Stimulated activated naive CD8-positive, alpha-beta T cell treated with anti-CD3 and anti-CD28 coated beads, Interleukin-15, amount 100 ng/mL, for 72 hours (primary cell): ENCODE measurements around the gene OR6B1.
A peak's percentile ranks its signal among the peaks of the same experiment; 100 is the strongest.
"Not testable (repeated sequence)": the region's sequence is repeated elsewhere in the genome, so short reads cannot be mapped to it uniquely, and the experiment has no call there.

ENCODE experiments used
- ATAC-seq: fragments of 150-1000 bp; cut with Tn5 transposase; 2 replicates; pipeline ENCODE4 v1.10.0; 2021; ENCODE audit warnings: mild to moderate bottlenecking, moderate library complexity
- DNase-seq, 2 donors: peaks; one replicate each; pipeline ENCODE4 v3.0.0; 2021 to 2022
- H3K27ac Mint-ChIP-seq, 2 donors: one replicate each; pipeline ENCODE4 v1.8.0; 2022; ENCODE audit warnings: mild to moderate bottlenecking in 2 of 2, mixed read lengths in 2 of 2, moderate library complexity in 2 of 2
- H3K27me3 Mint-ChIP-seq: one replicate; pipeline ENCODE4 v1.8.0; 2022; ENCODE audit warnings: mixed read lengths
- H3K4me1 Mint-ChIP-seq: one replicate; pipeline ENCODE4 v1.8.0; 2022; ENCODE audit warnings: mild to moderate bottlenecking, mixed read lengths
- H3K4me3 Mint-ChIP-seq, 2 donors: one replicate each; pipeline ENCODE4 v1.8.0; 2022; ENCODE audit warnings: mild to moderate bottlenecking in 2 of 2, mixed read lengths in 2 of 2, moderate library complexity in 1 of 2
- H3K9me3 Mint-ChIP-seq, 2 donors: one replicate each; pipeline ENCODE4 v1.8.0; 2022; ENCODE audit warnings: mixed read lengths in 2 of 2

The OR6B1 gene

GRCh38 chr7:143987513-143987912 is 12.6 kb upstream of the OR6B1 start:
- DNase-seq (no peak), ATAC-seq (no peak)
- Mint-ChIP-seq H3K4me3 (peak overlapping the region; percentile 27 to 54), H3K27ac (peak overlapping the region; percentile 4 to 89), H3K9me3 (peaks cover 7 to 12% of the 10 kb centered on the region in 2 donors), H3K4me1 (peaks cover 19% of the 10 kb centered on the region), H3K27me3 (peaks cover 6% of the 10 kb centered on the region)

GRCh38 chr7:143988976-143989745 is 11.0 kb upstream of the OR6B1 start:
- no peak overlapping the region for H3K4me3 Mint-ChIP-seq
- H3K27me3 Mint-ChIP-seq: peaks cover 16% of the 10 kb centered on the region
- H3K4me1 Mint-ChIP-seq: peaks cover 19% of the 10 kb centered on the region
- no peak for ATAC-seq
- peaks cover 7 to 12% of the 10 kb centered on the region in 2 donors for H3K9me3 Mint-ChIP-seq
- no peak overlapping the region for H3K27ac Mint-ChIP-seq
- no peak for DNase-seq

GRCh38 chr7:143992670-143993069 is 7.5 kb upstream of the OR6B1 start:
- H3K4me3 Mint-ChIP-seq: no peak overlapping the region
- no peak overlapping the region for H3K27ac Mint-ChIP-seq
- H3K4me1 Mint-ChIP-seq: peaks cover 2% of the 10 kb centered on the region
- peaks cover 7 to 12% of the 10 kb centered on the region in 2 donors for H3K9me3 Mint-ChIP-seq
- DNase-seq (no peak), ATAC-seq (no peak)
- H3K27me3 Mint-ChIP-seq: peaks cover 16% of the 10 kb centered on the region

DNA sequence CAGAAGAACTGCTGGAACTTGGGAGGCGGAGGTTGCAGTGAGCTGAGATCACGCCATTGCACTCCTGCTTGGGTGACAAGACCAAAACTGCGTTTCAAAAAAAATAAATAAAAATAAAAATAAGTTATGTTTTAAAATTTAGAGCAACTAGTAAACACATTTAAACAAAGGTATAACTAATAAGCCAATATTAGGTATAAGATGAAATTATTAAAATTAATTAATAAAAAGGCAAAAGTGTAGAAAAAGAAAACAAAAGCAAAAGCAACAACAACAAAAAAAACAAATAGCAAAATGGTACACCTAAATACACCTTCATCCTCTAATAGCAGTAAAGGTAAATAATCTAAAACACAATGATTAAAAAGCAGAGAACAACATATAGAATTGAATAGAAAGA is 6.2 kb upstream of the OR6B1 start:
- DNase-seq (no peak), ATAC-seq (no peak)
- peaks cover 16% of the 10 kb centered on the region for H3K27me3 Mint-ChIP-seq
- H3K4me3 Mint-ChIP-seq: no peak overlapping the region
- H3K4me1 Mint-ChIP-seq: no peaks in the 10 kb centered on the region
- H3K27ac Mint-ChIP-seq: no peak overlapping the region
- peaks cover 7 to 12% of the 10 kb centered on the region in 2 donors for H3K9me3 Mint-ChIP-seq

DNA sequence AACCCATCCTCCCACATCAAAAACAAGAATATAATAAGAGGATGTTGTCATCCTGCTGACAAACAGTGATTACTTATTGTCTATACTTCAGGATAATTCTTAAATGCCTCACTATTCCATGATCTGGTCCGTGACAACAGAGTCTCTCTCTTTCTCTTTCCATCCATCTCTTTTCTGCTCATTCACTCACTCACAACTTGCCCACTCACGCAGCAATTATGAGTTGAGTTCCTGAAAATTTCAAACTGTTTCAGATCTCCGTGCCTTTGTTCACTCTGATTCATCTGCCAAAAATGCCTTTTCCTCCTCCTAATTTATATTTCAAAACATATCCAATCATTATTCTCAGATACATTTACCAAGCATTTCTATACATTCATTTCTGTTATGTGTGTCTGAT is 1.4 kb downstream of the OR6B1 start:
- no peak overlapping the region for H3K4me3 Mint-ChIP-seq
- no peaks in the 10 kb centered on the region for H3K4me1 Mint-ChIP-seq
- ATAC-seq (no peak), DNase-seq (no peak)
- H3K9me3 Mint-ChIP-seq: peaks cover 0 to 7% of the 10 kb centered on the region in 2 donors
- H3K27me3 Mint-ChIP-seq: peaks cover 21% of the 10 kb centered on the region
- no peak overlapping the region for H3K27ac Mint-ChIP-seq

GRCh38 chr7:144004703-144005102 is 4.6 kb downstream of the OR6B1 start:
- peaks cover 14 to 22% of the 10 kb centered on the region in 2 donors for H3K9me3 Mint-ChIP-seq
- no peak overlapping the region for H3K27ac Mint-ChIP-seq
- ATAC-seq (no peak), DNase-seq (no peak)
- H3K4me1 Mint-ChIP-seq: no peaks in the 10 kb centered on the region
- peaks cover 21% of the 10 kb centered on the region for H3K27me3 Mint-ChIP-seq
- H3K4me3 Mint-ChIP-seq: no peak overlapping the region

DNA sequence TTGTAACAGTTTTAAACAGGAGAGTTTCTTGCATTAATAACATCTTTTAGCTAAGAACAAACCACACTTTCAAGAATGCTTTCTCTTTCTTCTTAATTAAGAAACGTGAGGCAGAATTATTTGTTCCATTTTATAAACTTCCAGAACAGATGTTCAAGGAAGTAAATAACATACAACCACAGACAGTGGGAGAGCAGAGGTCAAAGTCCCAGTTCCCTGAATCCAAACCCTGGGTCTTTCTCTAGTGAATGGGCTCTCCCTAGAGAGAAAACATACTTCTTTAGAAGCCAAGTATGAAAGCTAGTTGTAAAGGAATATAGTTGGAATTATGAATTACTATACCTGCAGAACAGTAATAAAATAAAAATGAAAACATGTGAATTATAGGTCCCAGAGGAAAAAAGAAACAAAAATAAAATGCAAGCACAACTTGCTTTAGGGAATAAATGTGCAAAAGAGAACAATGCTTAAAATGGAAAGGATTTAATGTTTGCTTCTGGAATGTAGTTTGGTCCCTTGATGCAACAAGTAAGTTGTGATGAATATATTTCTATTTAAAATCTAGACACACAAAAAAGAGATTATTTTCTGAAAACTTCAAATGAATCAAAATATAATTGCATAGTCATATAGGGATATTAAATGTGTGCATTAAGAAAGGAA is 6.0 kb downstream of the OR6B1 start:
- H3K4me1 Mint-ChIP-seq: no peaks in the 10 kb centered on the region

GRCh38 chr7:144006692-144007042 is 6.5 kb downstream of the OR6B1 start:
- Mint-ChIP-seq H3K4me3 (no peak overlapping the region), H3K4me1 (no peaks in the 10 kb centered on the region), H3K27ac (no peak overlapping the region), H3K9me3 (peaks cover 14 to 34% of the 10 kb centered on the region in 2 donors), H3K27me3 (peaks cover 21% of the 10 kb centered on the region)
- DNase-seq (no peak), ATAC-seq (no peak)

More for the DNA sequence above, 6.0 kb downstream of the OR6B1 start:
- DNase-seq (no peak), ATAC-seq (no peak)
- H3K4me3 Mint-ChIP-seq: no peak overlapping the region
- peaks cover 21% of the 10 kb centered on the region for H3K27me3 Mint-ChIP-seq
- H3K27ac Mint-ChIP-seq: no peak overlapping the region
- peaks cover 14 to 29% of the 10 kb centered on the region in 2 donors for H3K9me3 Mint-ChIP-seq

DNA sequence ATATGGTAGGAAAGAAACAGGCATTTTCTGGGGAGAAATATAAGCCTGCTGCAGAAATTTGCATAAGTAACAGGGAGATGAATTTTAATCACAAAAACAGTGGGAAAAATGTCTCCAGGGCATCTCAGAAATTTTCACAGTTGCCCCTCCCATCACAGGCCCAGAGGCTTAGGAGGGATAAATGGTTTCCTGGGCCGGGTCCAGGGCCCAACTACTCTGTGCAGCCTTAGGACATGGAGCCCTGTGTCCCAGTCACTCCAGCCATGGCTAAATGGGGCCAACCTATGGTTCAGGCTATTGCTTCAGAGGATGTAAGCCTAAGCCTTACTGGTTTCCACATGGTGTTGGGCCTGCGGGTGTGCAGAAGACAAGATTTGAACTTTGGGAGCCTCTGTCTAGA is 9.2 kb downstream of the OR6B1 start:
- Mint-ChIP-seq H3K27me3 (peaks cover 5% of the 10 kb centered on the region), H3K4me3 (no peak overlapping the region), H3K4me1 (no peaks in the 10 kb centered on the region), H3K27ac (no peak overlapping the region), H3K9me3 (peaks cover 14 to 34% of the 10 kb centered on the region in 2 donors)
- DNase-seq: no peak
- no peak for ATAC-seq

GRCh38 chr7:144010061-144010460 is 9.9 kb downstream of the OR6B1 start:
- not testable (repeated sequence) for H3K4me3 Mint-ChIP-seq, H3K27me3 Mint-ChIP-seq, ATAC-seq, DNase-seq, H3K4me1 Mint-ChIP-seq, H3K27ac Mint-ChIP-seq
- H3K9me3 Mint-ChIP-seq: peaks cover 14 to 29% of the 10 kb centered on the region in 2 donors

- ATAC-seq, H3K27me3 Mint-ChIP-seq: not testable (repeated sequence)
- peaks cover 14 to 29% of the 10 kb centered on the region in 2 donors for H3K9me3 Mint-ChIP-seq
Observed at GRCh38 chr7:144010821-144011220, 10.7 kb downstream of the OR6B1 start.

DNA sequence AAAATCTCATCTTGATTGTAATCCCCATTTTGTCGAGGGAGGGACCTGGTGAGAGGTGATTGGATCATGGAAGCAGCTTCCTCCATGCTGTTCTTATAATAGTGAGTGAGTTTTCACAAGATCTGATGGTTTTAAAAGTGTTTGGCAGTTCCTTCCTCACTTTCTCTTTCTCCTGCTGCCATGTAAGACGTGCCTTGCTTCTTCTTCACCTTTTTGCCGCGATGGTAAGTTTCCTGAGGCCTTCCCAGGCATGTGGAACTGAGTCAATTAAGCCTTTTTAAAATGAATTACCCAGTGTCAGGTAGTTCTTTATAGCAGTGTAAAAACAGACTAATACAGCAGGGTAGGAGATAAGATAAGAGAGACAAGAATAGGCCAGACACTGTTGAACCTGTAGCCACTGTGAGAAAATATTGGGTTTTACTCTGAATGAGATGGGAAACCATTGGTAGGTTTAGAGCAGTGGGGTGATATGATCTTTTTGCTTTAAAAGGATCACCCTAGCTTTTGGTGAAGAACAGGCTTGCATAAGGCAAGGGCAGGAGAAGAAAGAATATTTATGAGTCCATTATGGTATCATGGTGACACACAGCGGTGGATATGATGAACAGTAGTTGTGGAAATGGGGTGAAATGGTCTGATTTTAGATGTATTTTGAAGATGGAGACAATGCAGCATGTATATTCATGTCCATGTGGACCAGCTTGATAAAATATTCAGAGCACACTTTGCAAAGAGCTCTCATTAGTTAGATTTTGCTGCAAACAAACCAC is 11.5 kb downstream of the OR6B1 start:
- H3K27ac Mint-ChIP-seq: no peak overlapping the region
- H3K4me1 Mint-ChIP-seq: no peaks in the 10 kb centered on the region
- peaks cover 14 to 29% of the 10 kb centered on the region in 2 donors for H3K9me3 Mint-ChIP-seq
- ATAC-seq (no peak), DNase-seq (no peak)
- H3K4me3 Mint-ChIP-seq: no peak overlapping the region
- H3K27me3 Mint-ChIP-seq: no peaks in the 10 kb centered on the region

More at GRCh38 chr7:144010821-144011220, 10.7 kb downstream of the OR6B1 start:
- not testable (repeated sequence) for H3K4me1 Mint-ChIP-seq, H3K27ac Mint-ChIP-seq, H3K4me3 Mint-ChIP-seq, DNase-seq

GRCh38 chr7:144018065-144018464 is 17.9 kb downstream of the OR6B1 start:
- Mint-ChIP-seq H3K4me1 (no peaks in the 10 kb centered on the region), H3K27ac (no peak overlapping the region), H3K4me3 (no peak overlapping the region), H3K27me3 (no peaks in the 10 kb centered on the region), H3K9me3 (no peaks in the 10 kb centered on the region)
- ATAC-seq (no peak), DNase-seq (no peak)

- H3K9me3 Mint-ChIP-seq: no peaks in the 10 kb centered on the region
- no peak overlapping the region for H3K4me3 Mint-ChIP-seq
- no peaks in the 10 kb centered on the region for H3K27me3 Mint-ChIP-seq
- H3K4me1 Mint-ChIP-seq: no peaks in the 10 kb centered on the region
- no peak overlapping the region for H3K27ac Mint-ChIP-seq
- no peak for DNase-seq
- ATAC-seq: no peak
Observed at GRCh38 chr7:144019457-144019856, 19.3 kb downstream of the OR6B1 start.

- H3K9me3 Mint-ChIP-seq: no peaks in the 10 kb centered on the region
- H3K4me3 Mint-ChIP-seq: no peak overlapping the region
- H3K4me1 Mint-ChIP-seq: no peaks in the 10 kb centered on the region
- no peak overlapping the region for H3K27ac Mint-ChIP-seq
- DNase-seq (no peak), ATAC-seq (no peak)
- H3K27me3 Mint-ChIP-seq: no peaks in the 10 kb centered on the region
Observed at GRCh38 chr7:144020340-144020739, 20.2 kb downstream of the OR6B1 start.

DNA sequence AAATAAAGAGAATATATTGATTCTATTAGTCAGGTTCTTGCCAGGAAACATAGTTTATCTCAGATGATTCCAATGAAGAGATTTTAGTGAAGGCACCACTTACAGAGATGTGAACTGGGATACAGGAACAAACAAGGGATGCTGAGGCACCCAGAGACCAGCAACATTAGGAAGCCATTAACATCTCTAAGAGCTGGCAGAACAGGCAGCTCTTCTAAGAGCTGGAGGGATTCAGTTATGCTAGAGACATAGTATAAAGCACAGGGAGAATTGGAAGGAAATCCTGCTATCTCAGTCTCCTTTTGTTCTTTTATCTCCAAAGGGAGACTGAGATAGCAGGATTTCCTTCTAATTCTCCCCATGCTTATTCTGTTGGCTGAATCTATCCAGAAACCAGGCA is 22.0 kb downstream of the OR6B1 start:
- Mint-ChIP-seq H3K27ac (no peak overlapping the region), H3K27me3 (no peaks in the 10 kb centered on the region), H3K4me1 (peaks cover under 1% of the 10 kb centered on the region), H3K9me3 (no peaks in the 10 kb centered on the region), H3K4me3 (no peak overlapping the region)
- DNase-seq (no peak), ATAC-seq (no peak)
